Activated effector memory CD4-positive, alpha-beta T cell treated with anti-CD3 and anti-CD28 coated beads, Interleukin-2, amount 50 U/mL, for 16 hours (primary cell): Measurements from ENCODE around the gene B3GLCT.
"Not testable (repeated sequence)": the region's sequence is repeated elsewhere in the genome, so short reads cannot be mapped to it uniquely, and the experiment has no call there.

Source experiments
- DNase-seq: peaks from one replicate; pipeline ENCODE4 v3.0.0-alpha.2; 2020

B3GLCT gene

DNA sequence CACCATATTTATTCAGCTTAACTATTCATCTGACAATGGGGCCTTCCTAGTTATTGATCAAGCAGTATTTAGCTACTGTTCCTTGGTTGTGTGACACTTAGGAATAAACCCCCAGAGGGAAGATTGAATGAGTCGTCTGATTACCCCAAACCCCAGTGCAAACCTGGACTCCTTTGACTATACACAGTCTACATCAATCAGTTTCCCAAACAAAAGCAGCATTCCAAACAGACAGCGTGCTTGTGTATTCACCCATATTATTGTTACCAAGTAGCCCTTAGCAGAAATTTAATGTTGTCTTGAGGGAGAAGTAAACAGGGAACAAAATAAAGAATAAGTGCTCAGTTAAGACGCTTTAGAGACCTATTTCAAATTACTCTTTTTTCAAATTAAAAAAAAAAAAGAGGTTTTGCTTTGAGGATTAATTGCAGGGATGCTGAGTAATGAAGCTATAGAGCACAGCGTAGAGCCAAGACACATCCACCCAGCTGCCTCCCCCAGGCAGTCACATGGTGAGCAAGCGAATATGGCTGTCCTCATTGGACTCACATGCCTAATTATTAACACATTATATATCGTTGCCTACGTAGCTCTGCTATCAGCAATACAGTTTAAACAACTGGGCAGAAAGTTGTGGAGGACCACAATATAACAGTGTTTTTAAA, 14.7 kb upstream of the B3GLCT start:
- DNase-seq = no peak

DNA sequence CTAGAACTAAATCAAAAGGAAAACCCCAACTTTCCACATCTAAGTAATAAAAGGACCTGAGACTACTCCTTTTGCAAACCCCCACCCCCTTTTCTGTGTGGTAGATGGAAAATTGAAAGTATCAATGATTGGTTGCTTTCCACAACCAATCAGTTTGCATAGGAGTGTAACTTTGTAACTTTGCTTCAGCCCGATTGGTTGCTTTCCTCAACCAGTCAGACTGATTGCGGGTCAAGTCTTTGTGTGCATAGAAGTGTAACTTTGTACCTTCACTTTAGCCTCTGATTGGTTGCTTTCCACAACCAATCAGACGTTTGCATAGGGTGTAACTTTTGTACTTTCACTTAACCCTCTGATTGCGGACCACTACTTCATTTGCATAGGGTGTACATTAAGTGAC, 8.0 kb upstream of the B3GLCT start:
- no peak for DNase-seq

DNA sequence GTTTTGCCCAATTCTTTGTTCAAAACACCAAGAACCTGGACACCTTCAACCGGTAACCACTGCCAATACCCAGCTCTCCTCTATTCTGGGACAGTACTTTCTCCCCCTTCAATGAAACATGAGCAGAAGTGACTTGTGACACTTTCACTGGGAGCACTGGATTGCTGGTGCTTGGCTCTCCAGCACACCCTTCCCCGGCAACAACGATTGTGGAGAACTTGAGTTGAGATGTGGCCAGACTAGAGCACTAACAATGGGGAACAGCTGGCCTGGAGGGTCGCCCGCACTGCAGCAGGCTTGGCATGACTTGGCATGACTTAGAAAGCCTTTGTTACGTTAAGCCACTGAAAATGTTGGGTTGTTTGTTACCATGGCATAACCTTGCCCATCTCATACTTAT, 7.5 kb upstream of the B3GLCT start:
- no peak for DNase-seq

DNA sequence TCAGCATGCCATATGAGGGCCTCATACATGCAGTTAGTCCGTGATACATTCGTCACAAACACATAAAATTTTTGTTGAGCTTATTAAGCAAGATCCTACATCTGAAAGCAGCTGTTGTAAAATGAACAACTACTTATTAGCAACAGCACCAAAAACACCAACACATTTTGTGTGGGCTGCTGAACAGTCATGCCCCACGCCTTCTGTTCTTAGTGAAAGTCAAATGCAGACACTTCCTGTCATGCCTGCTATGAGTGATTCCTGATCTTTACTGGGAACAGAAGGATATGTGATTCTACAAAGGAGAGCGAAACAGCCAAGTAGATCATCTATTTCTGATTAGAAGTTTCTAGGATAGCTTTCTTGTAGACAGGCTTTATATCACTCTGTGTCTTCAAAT, 4.2 kb upstream of the B3GLCT start:
- no peak for DNase-seq

DNA sequence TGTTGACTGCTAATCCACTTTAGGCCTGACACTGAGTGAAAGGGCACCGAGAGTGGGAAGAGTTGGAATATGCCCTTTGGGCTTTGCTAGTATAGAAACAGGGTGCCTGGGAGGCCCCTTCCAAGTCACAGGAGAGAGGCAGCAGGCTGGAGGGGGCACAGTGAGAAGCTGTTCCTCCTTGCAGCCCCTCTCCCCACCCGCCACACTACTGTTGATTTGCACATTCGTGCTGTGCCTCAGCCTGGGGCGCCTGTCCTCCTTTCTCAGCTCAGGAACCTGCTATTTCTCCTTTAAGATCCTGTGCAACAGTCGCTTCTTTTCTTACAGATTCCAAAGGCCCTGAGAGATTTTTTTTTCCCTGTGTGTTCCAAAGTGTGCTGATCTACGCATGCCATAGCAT, 2.8 kb upstream of the B3GLCT start:
- no peak for DNase-seq

DNA sequence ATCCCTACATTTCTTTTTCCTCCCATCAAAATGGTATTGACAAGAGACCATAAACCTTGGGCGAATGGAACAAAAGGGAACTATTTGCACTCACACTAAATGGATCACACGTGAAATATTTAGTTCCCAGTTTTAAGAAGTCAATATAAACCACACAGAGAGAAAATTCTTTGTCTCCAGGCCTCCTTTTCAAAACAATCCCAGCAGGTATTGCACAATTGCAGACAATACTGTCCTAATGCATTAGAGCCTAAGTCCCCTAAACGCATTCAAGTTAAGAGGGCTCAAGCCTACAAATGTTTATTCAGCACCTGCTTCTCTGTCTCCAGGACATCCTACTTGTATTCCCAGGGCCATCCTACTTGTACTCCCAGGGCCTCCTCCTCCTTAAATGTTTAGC, 1.3 kb upstream of the B3GLCT start:
- no peak for DNase-seq

DNA sequence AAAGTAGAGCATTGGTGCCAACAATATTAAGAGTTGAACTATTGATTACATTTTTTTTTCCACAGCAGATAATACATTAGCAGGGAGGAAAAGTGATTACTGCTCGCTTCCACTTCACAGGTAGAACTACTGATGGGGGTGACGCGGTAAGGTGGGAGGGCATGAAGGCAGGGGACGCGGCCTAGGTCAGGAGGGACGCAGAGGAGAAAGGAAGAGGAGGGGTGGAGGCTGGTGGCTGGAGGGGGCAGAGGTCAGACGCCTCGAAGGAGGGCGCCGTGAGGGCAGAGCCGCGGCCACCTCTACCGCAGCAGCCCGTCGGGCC, 287 bp upstream of the B3GLCT start:
- DNase-seq = no peak

DNA sequence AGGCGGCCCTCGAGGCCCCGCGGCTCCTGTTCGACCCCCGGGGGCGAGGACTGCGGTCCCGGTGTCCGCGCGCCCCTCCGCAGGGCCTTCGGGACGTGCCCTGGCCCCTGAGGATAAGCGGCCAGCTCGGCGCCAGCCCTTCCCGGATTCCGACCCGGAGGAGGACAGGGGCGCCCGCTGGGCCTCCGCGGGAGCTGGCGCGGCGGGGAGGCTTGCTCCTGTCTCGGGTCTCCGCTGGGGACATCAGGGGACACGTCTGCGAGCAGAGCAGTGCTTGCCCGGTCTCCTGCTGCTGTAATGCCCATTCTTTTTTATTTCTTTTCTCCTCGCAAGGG, 829 bp downstream of the B3GLCT start:
- DNase-seq = peak; percentile 80

DNA sequence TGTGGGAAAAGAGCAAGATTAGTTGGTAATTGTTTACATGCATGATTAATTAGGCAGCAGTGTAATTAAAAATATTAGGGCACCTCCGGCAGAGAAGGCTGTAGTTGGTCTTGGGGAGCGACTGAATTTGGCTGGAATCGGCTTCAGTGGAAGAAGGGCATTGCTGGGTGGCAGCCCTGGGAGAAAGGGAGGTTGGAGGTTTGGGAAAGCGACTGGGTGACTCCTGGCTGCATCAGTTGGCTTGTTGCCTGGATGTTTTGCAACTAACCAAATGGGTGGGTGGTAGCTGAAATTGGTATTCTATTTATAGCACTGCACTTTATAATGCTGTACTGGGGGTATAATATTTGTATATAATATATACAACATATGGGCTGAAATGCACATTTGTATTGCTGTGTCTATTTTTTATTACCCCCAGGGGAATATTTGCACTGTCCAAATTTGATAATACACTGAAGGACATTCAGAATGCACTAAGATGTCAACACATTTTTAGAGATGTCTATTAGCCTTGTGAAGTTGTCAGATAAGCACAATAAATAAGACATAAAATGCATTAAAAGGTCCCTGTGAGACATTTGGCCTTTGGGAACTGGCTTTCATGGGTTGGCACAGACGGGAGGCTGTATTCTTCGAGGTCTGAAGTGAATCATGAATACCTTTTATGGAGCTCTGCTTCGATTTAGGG, 1.7 kb downstream of the B3GLCT start:
- DNase-seq = no peak

DNA sequence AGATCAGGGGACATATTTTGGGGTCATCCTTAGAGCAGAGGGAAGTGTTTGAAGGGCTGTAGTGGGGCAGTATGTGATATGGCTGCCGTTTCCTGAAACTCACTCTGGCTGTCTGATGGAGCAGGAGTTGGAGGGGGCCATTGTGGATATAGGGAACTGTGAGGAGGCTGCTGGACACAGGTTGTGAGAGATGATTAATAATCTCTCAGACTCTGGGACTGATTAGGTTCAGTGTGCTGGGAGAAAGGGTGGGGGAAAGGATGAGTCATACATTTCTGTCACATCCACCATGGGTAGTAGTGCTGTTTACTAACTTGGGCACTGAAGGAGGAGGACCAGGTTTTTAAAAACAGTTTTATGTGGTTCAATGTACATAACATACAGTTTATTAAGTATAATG, 4.8 kb downstream of the B3GLCT start:
- DNase-seq = no peak

DNA sequence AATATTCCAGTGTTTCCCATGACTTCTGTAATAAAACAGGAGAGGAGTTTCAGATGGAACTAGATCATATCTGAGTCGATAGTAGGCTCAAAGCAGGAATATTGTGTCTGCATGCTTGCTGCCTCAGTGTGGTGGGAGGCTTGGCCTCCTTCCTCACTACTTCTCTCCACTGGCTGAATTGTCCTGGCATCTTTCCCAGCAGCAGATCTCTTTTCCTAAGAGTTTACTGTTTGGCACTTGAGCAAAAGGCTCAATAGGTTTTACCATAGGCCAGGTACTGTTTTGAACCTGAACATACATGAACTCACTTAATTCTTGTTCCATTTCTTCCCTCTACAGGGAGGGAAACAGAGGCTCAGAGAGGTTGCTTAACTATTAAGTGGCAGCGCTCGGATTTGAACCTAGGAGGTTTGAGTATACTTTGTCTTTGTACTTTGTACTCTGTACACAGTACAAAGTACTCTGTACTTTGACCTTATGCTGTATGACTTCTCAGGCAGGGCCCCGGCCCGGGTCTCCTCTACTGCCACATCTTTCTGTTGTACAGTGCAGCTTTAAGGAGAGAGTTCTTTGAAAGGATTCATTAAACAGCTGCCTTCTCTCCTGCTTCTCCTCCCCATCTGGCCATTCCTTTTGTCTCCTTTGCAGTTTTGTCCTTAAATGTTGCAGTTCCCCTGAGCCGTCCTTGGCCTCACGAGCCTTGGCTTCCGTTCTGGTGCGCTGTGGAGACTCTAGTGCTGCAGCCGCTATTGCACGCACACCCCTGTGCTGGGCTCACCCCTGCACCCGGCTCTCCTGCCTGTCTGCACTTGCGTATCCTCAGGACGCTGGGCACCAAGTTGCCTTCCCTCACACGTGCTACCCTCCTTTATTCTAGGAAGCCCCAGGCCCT, 8.1 kb downstream of the B3GLCT start:
- no peak for DNase-seq

DNA sequence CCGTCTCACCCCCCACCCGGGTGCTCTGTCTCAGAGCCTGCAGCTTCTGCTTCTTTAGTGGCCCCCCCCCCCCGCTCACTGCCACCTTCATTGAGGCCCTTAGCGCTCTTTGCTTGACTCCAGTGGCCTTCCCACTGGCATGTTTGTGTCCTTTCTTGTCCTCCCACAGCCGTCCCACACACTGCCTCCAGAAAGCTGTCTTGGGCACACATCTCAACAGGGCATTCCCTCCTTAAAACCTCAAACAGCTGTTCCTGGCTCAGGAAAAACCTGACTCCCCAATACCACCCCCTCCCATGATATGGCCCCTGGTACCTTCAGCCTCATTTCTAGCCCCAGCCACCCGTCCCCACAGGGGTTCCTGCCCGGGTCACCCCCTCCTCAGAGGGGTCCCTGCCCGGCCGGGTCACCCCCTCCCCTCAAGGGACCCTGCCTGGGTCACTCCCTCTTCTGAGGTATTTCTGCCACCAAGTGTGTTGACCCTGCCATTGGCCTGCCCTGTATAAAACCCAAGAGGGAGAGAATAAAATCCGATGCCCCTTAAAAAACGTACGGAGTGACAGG, 8.9 kb downstream of the B3GLCT start:
- DNase-seq = no peak

DNA sequence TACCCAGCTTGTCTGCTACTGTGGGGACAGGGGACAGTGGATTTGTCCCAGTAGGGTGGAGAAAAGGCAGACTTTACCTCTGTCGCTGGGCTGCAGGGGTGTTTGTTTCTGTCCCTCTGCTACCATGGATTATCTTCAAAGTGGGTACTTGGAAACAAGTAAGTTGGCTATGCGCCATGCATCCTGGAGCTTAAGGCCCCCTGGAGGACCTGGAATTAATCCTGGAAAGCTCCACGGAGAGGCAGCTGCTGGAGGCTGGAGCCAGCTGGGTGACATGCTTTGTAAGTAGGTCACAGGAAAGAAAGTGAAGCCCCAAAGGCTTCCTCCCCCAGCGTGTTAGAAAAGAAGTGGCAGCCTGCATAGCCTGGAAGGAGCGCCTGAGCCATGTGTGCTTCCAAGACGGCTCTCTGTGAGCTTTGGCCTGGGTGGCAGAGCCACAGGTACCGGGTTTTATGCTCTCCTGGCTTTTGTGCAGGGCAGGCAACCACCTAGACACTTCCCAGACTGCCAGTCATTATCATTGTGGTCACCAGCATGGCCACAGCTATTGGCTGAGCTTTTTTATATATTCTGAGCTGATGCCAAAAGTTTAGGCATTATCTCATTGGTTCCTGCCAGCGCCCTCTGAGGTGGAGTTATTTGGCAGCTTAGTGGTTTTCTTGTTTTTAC, 9.5 kb downstream of the B3GLCT start:
- no peak for DNase-seq

DNA sequence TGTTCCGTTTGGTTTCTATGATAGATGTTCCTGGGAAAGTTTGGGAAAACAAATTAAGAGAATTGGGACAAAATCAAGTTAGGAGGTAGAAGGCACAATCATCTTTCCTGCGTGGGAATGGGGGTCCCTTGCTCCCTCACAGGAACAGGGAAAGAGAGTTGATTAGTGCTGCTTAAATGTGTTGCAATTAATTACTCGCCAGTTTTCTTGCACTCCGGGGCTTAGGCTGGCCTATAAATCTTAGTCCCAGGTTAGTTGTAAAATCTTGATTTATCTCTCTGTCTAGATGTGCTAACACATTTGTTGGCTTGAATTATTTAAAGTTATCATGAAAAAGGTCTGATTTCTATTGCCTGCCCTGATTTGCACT, 10.1 kb downstream of the B3GLCT start:
- DNase-seq = no peak

DNA sequence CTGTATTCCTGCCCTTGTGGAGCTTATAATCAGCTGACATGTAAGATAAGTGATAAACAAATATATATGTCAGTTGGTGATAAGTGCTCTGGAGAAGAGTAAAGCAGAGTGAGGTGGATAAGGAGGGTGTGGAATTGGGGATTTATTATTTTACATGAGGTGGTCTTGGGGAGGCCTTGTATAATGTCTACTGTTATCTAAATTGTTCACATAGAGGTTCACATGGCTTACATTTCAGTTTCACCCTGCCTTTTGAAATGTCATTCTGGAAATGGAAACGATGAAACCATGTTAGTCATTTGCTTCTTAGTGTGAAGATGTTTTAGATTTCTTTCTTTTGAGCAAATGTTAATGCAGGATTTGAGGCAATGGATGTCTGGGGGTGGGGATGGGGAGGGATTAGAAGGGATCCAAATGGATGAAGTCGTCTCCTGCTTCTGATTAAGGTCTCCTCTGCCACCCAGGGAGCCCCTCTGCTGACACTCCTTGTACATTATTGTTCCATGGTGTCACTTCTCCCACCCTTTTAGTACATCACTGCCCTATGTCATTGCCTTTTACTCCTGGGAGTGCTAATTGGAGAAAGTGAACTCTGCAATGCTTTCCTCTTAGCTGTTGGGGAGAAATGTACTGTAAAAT, 14.0 kb downstream of the B3GLCT start:
- no peak for DNase-seq

DNA sequence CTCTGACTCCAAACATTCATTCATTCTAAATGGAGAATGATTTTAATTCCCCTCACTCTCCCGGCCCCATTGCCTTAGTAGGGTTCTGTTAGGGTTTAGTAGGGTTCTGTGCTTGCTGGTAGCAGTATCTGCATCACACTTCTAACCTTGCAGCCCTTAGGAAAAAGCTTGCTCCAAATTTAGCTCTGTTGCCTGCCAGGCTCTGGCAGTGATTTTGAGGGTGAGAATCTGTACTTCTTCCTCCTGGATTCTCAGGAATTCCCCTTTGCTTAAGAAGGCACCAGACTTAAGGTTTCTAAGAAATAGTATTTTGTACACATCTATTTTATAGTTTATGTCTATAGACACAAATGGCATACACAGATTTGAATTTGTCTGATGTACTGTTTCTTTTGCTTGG, 14.7 kb downstream of the B3GLCT start:
- no peak for DNase-seq

DNA sequence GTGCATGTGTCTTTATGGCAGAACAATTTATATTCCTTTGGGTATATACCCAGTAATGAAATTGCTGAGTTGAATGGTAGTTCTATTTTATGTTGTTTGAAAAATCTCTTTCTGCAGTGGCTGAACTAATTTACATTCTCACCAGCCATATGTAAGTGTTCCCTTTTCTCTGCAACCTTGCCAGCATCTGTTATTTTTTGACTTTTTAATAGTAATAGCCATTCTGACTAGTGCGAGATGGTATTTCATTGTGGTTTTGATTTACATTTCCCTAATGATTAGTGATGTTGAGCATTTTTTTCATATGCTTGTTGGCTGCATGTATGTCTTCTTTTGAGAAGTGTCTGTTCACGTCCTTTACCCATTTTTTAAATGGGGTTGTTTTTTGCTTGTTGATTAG, 17.1 kb downstream of the B3GLCT start:
- DNase-seq = not testable (repeated sequence)

DNA sequence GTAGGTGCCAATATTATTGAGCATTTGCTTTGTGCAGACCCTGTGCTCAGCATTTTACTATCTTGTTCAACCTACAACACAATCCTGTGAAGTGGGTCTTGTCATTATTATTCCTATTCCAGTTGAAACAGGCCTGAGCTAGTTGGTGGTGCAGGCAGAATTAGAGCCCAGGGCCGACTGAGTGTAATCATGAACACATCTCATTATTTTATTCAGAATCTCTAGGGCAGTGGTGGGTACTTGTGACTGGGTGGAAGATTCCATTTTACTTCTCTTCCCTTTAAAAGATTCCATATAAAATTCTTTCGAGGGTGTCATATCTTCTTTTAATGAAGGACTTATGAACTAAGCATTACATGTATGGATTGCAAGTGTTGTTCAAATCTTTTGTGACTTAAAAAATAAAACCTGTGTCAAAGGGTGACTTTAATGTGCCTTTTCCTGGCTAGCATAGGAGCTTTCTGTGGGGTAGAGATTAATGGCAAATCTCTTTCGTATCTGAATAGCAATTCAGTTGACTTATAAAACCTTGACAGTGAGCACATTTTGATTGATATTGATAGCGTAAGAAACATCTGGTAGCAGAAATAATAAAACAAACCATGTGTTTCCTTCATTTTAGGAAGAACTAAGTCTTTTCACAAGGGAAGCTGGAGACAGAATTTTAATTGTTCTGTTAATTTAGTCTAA, 20.3 kb downstream of the B3GLCT start:
- DNase-seq = no peak

DNA sequence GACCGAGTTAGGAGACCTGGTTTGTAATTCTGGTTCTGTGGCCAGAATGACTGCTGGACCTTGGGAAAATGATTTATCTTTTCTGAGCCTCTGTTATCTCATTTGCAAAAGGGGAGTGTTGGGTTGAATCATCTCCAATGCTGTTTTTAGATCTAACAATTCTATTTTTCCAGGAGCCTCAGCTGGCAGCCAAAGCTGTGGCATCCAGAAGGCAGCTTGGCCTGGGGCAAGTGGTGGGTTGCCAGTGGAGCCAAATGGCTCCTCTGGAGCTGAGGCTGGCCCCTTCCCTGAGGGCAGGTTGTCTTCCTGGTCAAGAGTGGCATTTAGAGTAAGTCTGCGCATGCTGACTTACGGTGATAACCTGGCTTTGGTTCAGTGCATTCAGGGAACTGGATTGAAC, 21.3 kb downstream of the B3GLCT start:
- no peak for DNase-seq

DNA sequence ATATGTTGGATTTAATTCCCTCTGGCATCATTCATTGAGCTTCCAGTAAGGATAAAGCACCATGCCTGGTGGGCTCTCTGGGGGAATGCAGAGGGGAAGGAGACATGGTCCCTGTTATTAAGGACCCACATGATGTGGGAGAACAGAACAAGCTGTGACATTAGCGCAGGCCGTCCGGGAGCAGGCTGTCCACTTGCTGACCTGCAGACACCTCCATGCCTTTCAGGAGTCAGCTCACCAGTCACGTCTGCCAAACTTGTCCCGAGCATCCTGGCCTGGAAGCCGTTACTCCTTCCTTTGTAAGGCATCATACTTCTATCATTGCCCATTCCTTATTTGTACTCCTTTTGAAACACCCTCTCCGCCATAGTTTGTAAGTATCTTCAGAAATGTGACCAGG, 23.4 kb downstream of the B3GLCT start:
- DNase-seq = no peak

DNA sequence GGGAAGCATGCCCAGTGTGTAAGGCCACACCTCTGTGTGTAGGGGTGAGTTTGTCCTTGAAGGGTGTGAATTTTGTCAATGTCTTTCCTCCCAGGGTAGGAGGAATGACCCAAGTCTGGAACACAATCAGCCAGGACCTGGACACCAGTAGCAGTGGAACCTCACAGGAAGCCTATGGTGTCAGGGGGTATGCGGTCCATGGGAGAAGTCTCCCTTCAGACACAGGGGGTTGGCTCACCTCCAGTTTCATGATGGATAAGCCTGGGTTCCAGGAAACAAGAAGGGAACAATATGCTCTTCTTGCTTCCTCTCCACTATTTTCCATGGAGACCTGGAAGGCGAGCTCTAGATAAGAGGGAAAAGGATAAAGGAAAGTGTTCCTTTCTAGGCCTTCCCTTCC, 23.9 kb downstream of the B3GLCT start:
- no peak for DNase-seq

DNA sequence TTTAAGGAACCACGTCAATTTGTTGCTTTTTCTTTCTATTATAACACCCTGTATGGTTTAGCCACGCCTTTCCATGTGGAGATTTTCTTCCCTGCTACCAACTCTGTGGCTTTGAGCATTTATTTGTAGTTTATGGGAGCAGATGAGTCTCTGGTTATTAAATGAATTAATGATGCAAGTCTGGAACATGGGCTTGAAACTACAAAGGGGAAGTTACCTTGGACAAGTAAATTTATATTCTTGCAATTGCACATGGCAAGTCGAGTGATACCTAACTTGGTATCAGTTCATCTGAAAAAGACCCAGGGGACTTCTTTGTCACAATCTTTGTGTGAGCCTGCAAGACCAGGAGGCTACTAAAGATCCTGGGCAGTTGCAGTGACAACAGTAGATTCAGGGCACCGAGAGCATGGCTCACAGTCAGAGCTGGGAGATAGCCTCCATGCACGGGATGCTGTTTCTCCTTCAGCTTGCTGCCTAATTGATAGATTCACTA, 24.4 kb downstream of the B3GLCT start:
- no peak for DNase-seq
